Neural cell (in vitro differentiated cells): ENCODE measurements around the gene TRIM44. TPM values are rescaled to one million over a fixed set of nuclear protein-coding genes. Genes with fewer than 3 reads are reported as not detected.

Source experiments
- H2AFZ ChIP-seq: fragments of 200-600, 300-800 bp; sonication (generic), shearing (Covaris generic); 2 replicates; pipeline ENCODE4 v1.6.0; 2014; ENCODE audit warnings: low read depth, mild to moderate bottlenecking, antibody characterized with exemption, low read length, moderate library complexity
- H3F3A ChIP-seq: fragments of 200-600 bp; shearing (Covaris generic); 2 replicates; pipeline ENCODE4 v1.6.1; 2016; ENCODE audit warnings: mild to moderate bottlenecking, moderate library complexity, mixed read lengths, antibody characterized with exemption, low read length; ENCODE audit not compliant: insufficient read depth, poor library complexity, severe bottlenecking
- H3K27ac ChIP-seq: fragments of 200-600, 300-800 bp; sonication (generic), shearing (Covaris generic); 2 replicates; pipeline ENCODE4 v1.5.1; 2014; ENCODE audit warnings: mild to moderate bottlenecking, low read length, moderate library complexity
- H3K27me3 ChIP-seq: fragments of 300-800, 200-600 bp; sonication (generic), shearing (Covaris generic); 2 replicates; pipeline ENCODE4 v1.6.0; 2014; ENCODE audit warnings: mild to moderate bottlenecking, low read depth, low read length, moderate library complexity; ENCODE audit not compliant: insufficient read depth
- H3K36me3 ChIP-seq: fragments of 300-800, 200-600 bp; sonication (generic), shearing (Covaris generic); 2 replicates; pipeline ENCODE4 v1.5.1; 2014; ENCODE audit warnings: mild to moderate bottlenecking, antibody characterized with exemption, low read length, moderate library complexity; ENCODE audit not compliant: insufficient read depth
- H3K4me2 ChIP-seq: fragments of 300-800, 200-600 bp; sonication (generic), shearing (Covaris generic); 2 replicates; pipeline ENCODE4 v1.6.0; 2014; ENCODE audit warnings: mild to moderate bottlenecking, low read length
- H3K4me3 ChIP-seq: fragments of 300-800, 200-600 bp; sonication (generic), shearing (Covaris generic); 2 replicates; pipeline ENCODE4 v1.5.1; 2014; ENCODE audit warnings: mild to moderate bottlenecking, low read length, moderate library complexity
- H3K79me2 ChIP-seq: fragments of 200-600 bp; shearing (Covaris generic); replicated peaks from 2 replicates; pipeline ENCODE4 v1.6.0; 2014; ENCODE audit warnings: mild to moderate bottlenecking, low read length, moderate library complexity; ENCODE audit not compliant: insufficient read depth
- H3K9ac ChIP-seq: fragments of 300-800, 200-600 bp; sonication (generic), shearing (Covaris generic); 2 replicates; pipeline ENCODE4 v1.6.1; 2016; ENCODE audit warnings: mild to moderate bottlenecking, low read length, mixed read lengths
- H3K9me2 ChIP-seq: fragments of 200-600 bp; shearing (Covaris generic); 2 replicates; pipeline ENCODE4 v1.6.1; 2016; ENCODE audit warnings: mild to moderate bottlenecking, low read length, mixed read lengths; ENCODE audit not compliant: insufficient read depth
- H3K9me3 ChIP-seq: fragments of 200-600, 300-800 bp; sonication (generic), shearing (Covaris generic); 2 replicates; pipeline ENCODE4 v1.6.1; 2016; ENCODE audit warnings: mild to moderate bottlenecking, mixed run types, low read length, moderate library complexity, mixed read lengths
- H4K20me1 ChIP-seq: fragments of 200-600 bp; shearing (Covaris generic); 2 replicates; pipeline ENCODE4 v1.6.1; 2016; ENCODE audit warnings: mild to moderate bottlenecking, mixed run types; ENCODE audit not compliant: insufficient read depth
- EP300 ChIP-seq: fragments of 450-650 bp; conservative IDR thresholded peaks from 2 replicates; pipeline ENCODE4 v1.6.1; 2014; ENCODE audit warnings: antibody characterized with exemption, mild to moderate bottlenecking, moderate library complexity; ENCODE audit not compliant: poor library complexity, severe bottlenecking
- EZH2 ChIP-seq: fragments of 200-600, 300-800 bp; shearing (Covaris generic), sonication (generic); IDR thresholded peaks from 2 replicates; pipeline ENCODE4 v1.6.1; 2014; ENCODE audit warnings: antibody characterized with exemption, low read length, borderline replicate concordance, mild to moderate bottlenecking; ENCODE audit not compliant: insufficient read depth, poor library complexity, severe bottlenecking
- MXI1 ChIP-seq: fragments of 450-650 bp; conservative IDR thresholded peaks from 2 replicates; pipeline ENCODE4 v1.6.1; 2014; ENCODE audit warnings: antibody characterized with exemption, mild to moderate bottlenecking; ENCODE audit not compliant: poor library complexity, severe bottlenecking
- POLR2AphosphoS5 ChIP-seq: IDR thresholded peaks from 2 replicates; pipeline ENCODE4 v1.6.1; 2012
- RAD21 ChIP-seq: fragments of 450-650 bp; conservative IDR thresholded peaks from 2 replicates; pipeline ENCODE4 v1.6.1; 2014; ENCODE audit warnings: antibody characterized with exemption, mild to moderate bottlenecking, moderate library complexity
- REST ChIP-seq: IDR thresholded peaks from 2 replicates; pipeline ENCODE4 v1.6.1; 2012; ENCODE audit warnings: borderline replicate concordance
- SMC3 ChIP-seq: fragments of 450-650 bp; conservative IDR thresholded peaks from 2 replicates; pipeline ENCODE4 v1.6.1; 2014; ENCODE audit warnings: antibody characterized with exemption, mild to moderate bottlenecking, moderate library complexity; ENCODE audit not compliant: poor library complexity
- TAF1 ChIP-seq: IDR thresholded peaks from 2 replicates; pipeline ENCODE4 v1.6.1; 2012; ENCODE audit warnings: low read depth
- polyA plus RNA-seq: library from polyadenylated mRNA; depleted of rRNA; stranded (reverse); fragments of >200 nt; gene quantifications from 2 replicates; pipeline ENCODE4 v1.2.3, GENCODE V29; 2014
- TF ChIP-seq, protein P1 (sequence below): fragments of 450-650 bp; IDR thresholded peaks from 2 replicates; pipeline ENCODE4 v1.5.1; 2014; ENCODE audit warnings: antibody characterized with exemption, mild to moderate bottlenecking, moderate library complexity; ENCODE audit not compliant: poor library complexity, severe bottlenecking

The TRIM44 gene
- polyA plus RNA-seq, 1 donor from 2014 or later: 14.9 TPM

GRCh38 chr11:35825386-35825785 is 162.8 kb downstream of the TRIM44 start:
- no peak for TF ChIP-seq TAF1
- TF ChIP-seq RAD21: no peak
- TF ChIP-seq, protein P1, sequence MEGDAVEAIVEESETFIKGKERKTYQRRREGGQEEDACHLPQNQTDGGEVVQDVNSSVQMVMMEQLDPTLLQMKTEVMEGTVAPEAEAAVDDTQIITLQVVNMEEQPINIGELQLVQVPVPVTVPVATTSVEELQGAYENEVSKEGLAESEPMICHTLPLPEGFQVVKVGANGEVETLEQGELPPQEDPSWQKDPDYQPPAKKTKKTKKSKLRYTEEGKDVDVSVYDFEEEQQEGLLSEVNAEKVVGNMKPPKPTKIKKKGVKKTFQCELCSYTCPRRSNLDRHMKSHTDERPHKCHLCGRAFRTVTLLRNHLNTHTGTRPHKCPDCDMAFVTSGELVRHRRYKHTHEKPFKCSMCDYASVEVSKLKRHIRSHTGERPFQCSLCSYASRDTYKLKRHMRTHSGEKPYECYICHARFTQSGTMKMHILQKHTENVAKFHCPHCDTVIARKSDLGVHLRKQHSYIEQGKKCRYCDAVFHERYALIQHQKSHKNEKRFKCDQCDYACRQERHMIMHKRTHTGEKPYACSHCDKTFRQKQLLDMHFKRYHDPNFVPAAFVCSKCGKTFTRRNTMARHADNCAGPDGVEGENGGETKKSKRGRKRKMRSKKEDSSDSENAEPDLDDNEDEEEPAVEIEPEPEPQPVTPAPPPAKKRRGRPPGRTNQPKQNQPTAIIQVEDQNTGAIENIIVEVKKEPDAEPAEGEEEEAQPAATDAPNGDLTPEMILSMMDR: no peak

DNA sequence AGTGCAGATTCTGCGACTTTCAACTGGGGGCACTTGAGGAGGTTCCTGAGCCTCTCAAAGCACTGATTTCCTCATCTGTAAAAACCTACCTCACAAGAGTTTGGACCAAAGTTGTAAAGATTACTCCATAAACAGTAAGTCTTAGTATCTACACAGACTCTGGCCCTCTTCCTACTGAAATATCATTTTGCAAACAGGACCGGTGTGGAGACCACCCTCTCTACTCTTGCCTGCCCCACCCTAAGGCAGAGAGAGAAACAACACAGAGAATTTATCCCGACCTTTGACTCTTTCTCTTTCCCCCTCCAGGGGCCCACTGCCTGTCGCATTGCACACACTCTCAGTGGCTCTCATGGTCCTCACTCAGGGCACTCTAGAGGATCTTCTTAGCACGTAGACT is 163.4 kb downstream of the TRIM44 start:
- H3K27ac ChIP-seq: no peak overlapping the region
- no peak overlapping the region for H3K4me2 ChIP-seq
- no peak overlapping the region for H3K4me3 ChIP-seq
- no peak overlapping the region for H3K9ac ChIP-seq
- no peak overlapping the region for H2AFZ ChIP-seq
- no peaks in the 10 kb centered on the region for H3F3A ChIP-seq
- no peaks in the 10 kb centered on the region for H3K9me2 ChIP-seq
- no peaks in the 10 kb centered on the region for H3K9me3 ChIP-seq
- no peaks in the 10 kb centered on the region for H3K27me3 ChIP-seq
- TF ChIP-seq SMC3 (no peak), TAF1 (no peak), EZH2 (no peak), RAD21 (no peak), EP300 (no peak)
- no peaks in the 10 kb centered on the region for H3K79me2 ChIP-seq
- no peaks in the 10 kb centered on the region for H3K36me3 ChIP-seq
- H4K20me1 ChIP-seq: no peaks in the 10 kb centered on the region

More at GRCh38 chr11:35825386-35825785, 162.8 kb downstream of the TRIM44 start:
- no peaks in the 10 kb centered on the region for H3F3A ChIP-seq
- H3K36me3 ChIP-seq: no peaks in the 10 kb centered on the region
- H3K4me3 ChIP-seq: no peak overlapping the region
- H3K4me2 ChIP-seq: no peak overlapping the region
- no peak overlapping the region for H3K27ac ChIP-seq
- no peak overlapping the region for H3K9ac ChIP-seq
- no peaks in the 10 kb centered on the region for H3K9me3 ChIP-seq
- no peaks in the 10 kb centered on the region for H3K79me2 ChIP-seq
- H3K27me3 ChIP-seq: no peaks in the 10 kb centered on the region
- H3K9me2 ChIP-seq: no peaks in the 10 kb centered on the region
- H2AFZ ChIP-seq: no peak overlapping the region
- H4K20me1 ChIP-seq: no peaks in the 10 kb centered on the region

DNA sequence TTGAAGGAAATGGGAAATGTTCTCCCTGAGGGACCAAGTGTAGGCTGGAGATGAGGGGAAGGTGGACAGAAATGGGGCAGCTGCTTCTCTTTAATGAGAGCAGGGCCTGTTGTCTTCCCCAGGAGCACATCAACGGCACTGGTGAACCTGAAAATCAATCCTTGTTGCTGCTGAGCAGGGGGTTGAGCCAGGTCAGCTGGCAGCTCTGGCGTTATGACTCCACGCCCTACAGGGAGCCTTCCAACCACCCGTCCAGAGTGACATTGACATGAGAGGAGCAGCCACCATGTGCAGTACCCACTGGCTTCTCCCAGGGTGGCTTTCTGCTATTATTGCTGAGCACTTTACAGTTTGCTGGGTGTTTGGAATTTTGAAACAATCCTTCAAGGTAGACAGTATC is 164.4 kb downstream of the TRIM44 start:
- Histone ChIP-seq H3F3A (no peaks in the 10 kb centered on the region), H3K27me3 (no peaks in the 10 kb centered on the region), H3K79me2 (no peaks in the 10 kb centered on the region), H3K9me3 (no peaks in the 10 kb centered on the region), H3K4me2 (no peak overlapping the region), H3K36me3 (no peaks in the 10 kb centered on the region), H4K20me1 (no peaks in the 10 kb centered on the region), H2AFZ (no peak overlapping the region), H3K9me2 (no peaks in the 10 kb centered on the region), H3K4me3 (no peak overlapping the region), H3K27ac (no peak overlapping the region), H3K9ac (no peak overlapping the region)
- TF ChIP-seq, protein P1: no peak
- TF ChIP-seq SMC3 (no peak), REST (no peak), POLR2AphosphoS5 (no peak), MXI1 (no peak), EZH2 (no peak), EP300 (no peak)
